Measurements from ENCODE around the gene ABCB7.
"Not testable (repeated sequence)": the region's sequence is repeated elsewhere in the genome, so short reads cannot be mapped to it uniquely, and the experiment has no call there.

Gene ABCB7

GRCh38 chrX:75151827-75152592 lies 4.1 kb downstream of the ABCB7 start:
- Histone ChIP-seq H3K9me3 (ENCODE audit: control insufficient read depth in 1 of 2, low read length in 2 of 2) (no peaks in the 10 kb centered on the region), H3K4me1 (ENCODE audit: control insufficient read depth in 1 of 2, insufficient read depth in 2 of 2, low read length in 2 of 2) (peaks cover 11 to 17% of the 10 kb centered on the region in 2 donors), H3K36me3 (ENCODE audit: control insufficient read depth in 1 of 2, insufficient read depth in 2 of 2, low read length in 2 of 2) (no peaks in the 10 kb centered on the region), H3K4me3 (ENCODE audit: low read depth in 1 of 2, low read length in 2 of 2) (no peak overlapping the region), H3K27ac (ENCODE audit: low read depth, low read length) (no peak overlapping the region), H3K27me3 (ENCODE audit: control insufficient read depth in 1 of 2, insufficient read depth in 2 of 2, low read length in 2 of 2) (no peaks in the 10 kb centered on the region), H3K9ac (ENCODE audit: low read depth in 1 of 2, low read length in 2 of 2) (no peak overlapping the region)

GRCh38 chrX:75149654-75150053 lies 6.4 kb downstream of the ABCB7 start:
- H3K4me1 ChIP-seq (ENCODE audit: control insufficient read depth in 1 of 2, insufficient read depth in 2 of 2, low read length in 2 of 2) = peaks cover 7 to 10% of the 10 kb centered on the region in 2 donors
- H3K27me3 ChIP-seq (ENCODE audit: control insufficient read depth in 1 of 2, insufficient read depth in 2 of 2, low read length in 2 of 2) = no peaks in the 10 kb centered on the region
- H3K4me3 ChIP-seq (ENCODE audit: low read depth in 1 of 2, low read length in 2 of 2) = no peak overlapping the region
- H3K9ac ChIP-seq (ENCODE audit: low read depth in 1 of 2, low read length in 2 of 2) = no peak overlapping the region
- no peak overlapping the region for H3K27ac ChIP-seq (ENCODE audit: low read depth, low read length)
- H3K9me3 ChIP-seq (ENCODE audit: control insufficient read depth in 1 of 2, low read length in 2 of 2) = no peaks in the 10 kb centered on the region
- H3K36me3 ChIP-seq (ENCODE audit: control insufficient read depth in 1 of 2, insufficient read depth in 2 of 2, low read length in 2 of 2) = no peaks in the 10 kb centered on the region

GRCh38 chrX:75132672-75133071 lies 23.4 kb downstream of the ABCB7 start:
- Histone ChIP-seq H3K27ac (ENCODE audit: low read depth, low read length) (no peak overlapping the region), H3K4me1 (ENCODE audit: control insufficient read depth in 1 of 2, insufficient read depth in 2 of 2, low read length in 2 of 2) (no peaks in the 10 kb centered on the region), H3K9ac (ENCODE audit: low read depth in 1 of 2, low read length in 2 of 2) (no peak overlapping the region), H3K27me3 (ENCODE audit: control insufficient read depth in 1 of 2, insufficient read depth in 2 of 2, low read length in 2 of 2) (no peaks in the 10 kb centered on the region), H3K4me3 (ENCODE audit: low read depth in 1 of 2, low read length in 2 of 2) (no peak overlapping the region), H3K9me3 (ENCODE audit: control insufficient read depth in 1 of 2, low read length in 2 of 2) (no peaks in the 10 kb centered on the region), H3K36me3 (ENCODE audit: control insufficient read depth in 1 of 2, insufficient read depth in 2 of 2, low read length in 2 of 2) (no peaks in the 10 kb centered on the region)

DNA sequence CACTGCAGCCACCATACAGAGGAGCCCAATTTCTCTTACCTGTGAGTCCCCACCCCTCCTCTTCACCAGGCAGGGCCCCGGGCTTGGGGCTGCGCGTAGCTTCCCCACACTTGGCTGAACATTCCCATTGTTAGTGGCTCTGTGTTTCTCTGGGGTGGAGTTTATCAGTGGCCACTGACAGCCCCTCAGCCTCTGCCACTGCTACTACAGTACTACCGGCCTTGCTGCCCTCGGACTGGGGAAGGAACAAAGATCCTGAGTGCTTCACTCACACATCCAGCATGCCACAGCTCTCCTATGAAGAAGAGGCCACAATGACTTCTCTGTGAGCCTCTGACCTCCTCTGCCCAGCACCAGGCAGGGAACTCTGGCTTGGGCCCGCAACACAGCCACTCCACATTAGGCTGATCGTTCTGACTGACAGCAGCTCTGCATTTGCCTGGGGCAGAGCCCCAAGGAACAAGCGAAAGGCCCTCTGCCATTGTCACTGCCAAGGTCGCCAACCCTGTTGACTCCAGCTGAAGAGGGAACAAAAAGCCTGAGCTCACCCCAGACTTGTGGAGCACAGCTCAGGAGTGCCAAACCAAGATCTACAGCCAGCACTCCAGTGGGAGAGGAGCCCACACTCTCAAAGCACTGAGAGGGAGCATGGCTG lies 24.0 kb downstream of the ABCB7 start:
- Histone ChIP-seq H3K36me3 (ENCODE audit: control insufficient read depth in 1 of 2, insufficient read depth in 2 of 2, low read length in 2 of 2) (no peaks in the 10 kb centered on the region), H3K27me3 (ENCODE audit: control insufficient read depth in 1 of 2, insufficient read depth in 2 of 2, low read length in 2 of 2) (no peaks in the 10 kb centered on the region), H3K27ac (ENCODE audit: low read depth, low read length) (no peak overlapping the region), H3K9me3 (ENCODE audit: control insufficient read depth in 1 of 2, low read length in 2 of 2) (no peaks in the 10 kb centered on the region), H3K4me1 (ENCODE audit: control insufficient read depth in 1 of 2, insufficient read depth in 2 of 2, low read length in 2 of 2) (no peaks in the 10 kb centered on the region), H3K9ac (ENCODE audit: low read depth in 1 of 2, low read length in 2 of 2) (no peak overlapping the region), H3K4me3 (ENCODE audit: low read depth in 1 of 2, low read length in 2 of 2) (no peak overlapping the region)

- not testable (repeated sequence) for H3K4me1 ChIP-seq (ENCODE audit: control insufficient read depth in 1 of 2, insufficient read depth in 2 of 2, low read length in 2 of 2); H3K36me3 ChIP-seq (ENCODE audit: control insufficient read depth in 1 of 2, insufficient read depth in 2 of 2, low read length in 2 of 2); H3K27ac ChIP-seq (ENCODE audit: low read depth, low read length); H3K9ac ChIP-seq (ENCODE audit: low read depth in 1 of 2, low read length in 2 of 2); H3K9me3 ChIP-seq (ENCODE audit: control insufficient read depth in 1 of 2, low read length in 2 of 2); H3K4me3 ChIP-seq (ENCODE audit: low read depth in 1 of 2, low read length in 2 of 2); H3K27me3 ChIP-seq (ENCODE audit: control insufficient read depth in 1 of 2, insufficient read depth in 2 of 2, low read length in 2 of 2)
These were observed 27.0 kb downstream of the ABCB7 start for GRCh38 chrX:75129069-75129468.

- Histone ChIP-seq H3K9ac (ENCODE audit: low read depth in 1 of 2, low read length in 2 of 2) (no peak overlapping the region), H3K4me1 (ENCODE audit: control insufficient read depth in 1 of 2, insufficient read depth in 2 of 2, low read length in 2 of 2) (no peaks in the 10 kb centered on the region), H3K27me3 (ENCODE audit: control insufficient read depth in 1 of 2, insufficient read depth in 2 of 2, low read length in 2 of 2) (no peaks in the 10 kb centered on the region), H3K9me3 (ENCODE audit: control insufficient read depth in 1 of 2, low read length in 2 of 2) (no peaks in the 10 kb centered on the region), H3K4me3 (ENCODE audit: low read depth in 1 of 2, low read length in 2 of 2) (no peak overlapping the region), H3K27ac (ENCODE audit: low read depth, low read length) (no peak overlapping the region), H3K36me3 (ENCODE audit: control insufficient read depth in 1 of 2, insufficient read depth in 2 of 2, low read length in 2 of 2) (no peaks in the 10 kb centered on the region)
These were observed 37.8 kb downstream of the ABCB7 start for GRCh38 chrX:75118296-75118695.

GRCh38 chrX:75115707-75116413 lies 40.2 kb downstream of the ABCB7 start:
- Histone ChIP-seq H3K4me3 (ENCODE audit: low read depth in 1 of 2, low read length in 2 of 2) (no peak overlapping the region), H3K27ac (ENCODE audit: low read depth, low read length) (no peak overlapping the region), H3K36me3 (ENCODE audit: control insufficient read depth in 1 of 2, insufficient read depth in 2 of 2, low read length in 2 of 2) (no peaks in the 10 kb centered on the region), H3K9me3 (ENCODE audit: control insufficient read depth in 1 of 2, low read length in 2 of 2) (no peaks in the 10 kb centered on the region), H3K9ac (ENCODE audit: low read depth in 1 of 2, low read length in 2 of 2) (no peak overlapping the region), H3K27me3 (ENCODE audit: control insufficient read depth in 1 of 2, insufficient read depth in 2 of 2, low read length in 2 of 2) (no peaks in the 10 kb centered on the region), H3K4me1 (ENCODE audit: control insufficient read depth in 1 of 2, insufficient read depth in 2 of 2, low read length in 2 of 2) (no peaks in the 10 kb centered on the region)

GRCh38 chrX:75114638-75115037 lies 41.4 kb downstream of the ABCB7 start:
- no peaks in the 10 kb centered on the region for H3K9me3 ChIP-seq (ENCODE audit: control insufficient read depth in 1 of 2, low read length in 2 of 2)
- no peak overlapping the region for H3K9ac ChIP-seq (ENCODE audit: low read depth in 1 of 2, low read length in 2 of 2)
- H3K27me3 ChIP-seq (ENCODE audit: control insufficient read depth in 1 of 2, insufficient read depth in 2 of 2, low read length in 2 of 2) = no peaks in the 10 kb centered on the region
- no peak overlapping the region for H3K27ac ChIP-seq (ENCODE audit: low read depth, low read length)
- no peaks in the 10 kb centered on the region for H3K36me3 ChIP-seq (ENCODE audit: control insufficient read depth in 1 of 2, insufficient read depth in 2 of 2, low read length in 2 of 2)
- H3K4me3 ChIP-seq (ENCODE audit: low read depth in 1 of 2, low read length in 2 of 2) = no peak overlapping the region
- H3K4me1 ChIP-seq (ENCODE audit: control insufficient read depth in 1 of 2, insufficient read depth in 2 of 2, low read length in 2 of 2) = no peaks in the 10 kb centered on the region

DNA sequence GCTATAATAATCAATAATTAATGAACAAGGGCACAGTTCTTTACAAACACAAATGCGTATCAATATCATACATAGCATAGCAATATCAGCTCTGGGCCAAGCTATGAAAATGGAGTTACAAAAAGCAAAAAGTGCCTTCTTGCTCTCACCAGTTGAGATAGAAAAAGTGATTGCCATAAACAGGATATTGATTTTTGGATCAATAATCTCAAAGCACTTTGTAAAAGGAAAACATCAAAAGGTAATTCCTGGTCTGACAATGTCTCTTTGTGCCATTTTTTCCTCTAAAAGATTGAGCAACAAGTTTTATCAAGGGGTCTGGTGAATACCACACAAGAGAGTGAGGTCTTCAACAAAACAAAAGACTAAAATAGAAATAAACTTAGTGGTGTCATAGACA lies 42.4 kb downstream of the ABCB7 start:
- Histone ChIP-seq H3K27ac (ENCODE audit: low read depth, low read length) (no peak overlapping the region), H3K27me3 (ENCODE audit: control insufficient read depth in 1 of 2, insufficient read depth in 2 of 2, low read length in 2 of 2) (no peaks in the 10 kb centered on the region), H3K9ac (ENCODE audit: low read depth in 1 of 2, low read length in 2 of 2) (no peak overlapping the region), H3K36me3 (ENCODE audit: control insufficient read depth in 1 of 2, insufficient read depth in 2 of 2, low read length in 2 of 2) (no peaks in the 10 kb centered on the region), H3K4me3 (ENCODE audit: low read depth in 1 of 2, low read length in 2 of 2) (no peak overlapping the region), H3K4me1 (ENCODE audit: control insufficient read depth in 1 of 2, insufficient read depth in 2 of 2, low read length in 2 of 2) (no peaks in the 10 kb centered on the region), H3K9me3 (ENCODE audit: control insufficient read depth in 1 of 2, low read length in 2 of 2) (no peaks in the 10 kb centered on the region)

GRCh38 chrX:75107863-75108509 lies 48.1 kb downstream of the ABCB7 start:
- H3K4me3 ChIP-seq (ENCODE audit: low read depth in 1 of 2, low read length in 2 of 2) = no peak overlapping the region
- H3K9me3 ChIP-seq (ENCODE audit: control insufficient read depth in 1 of 2, low read length in 2 of 2) = no peaks in the 10 kb centered on the region
- H3K27me3 ChIP-seq (ENCODE audit: control insufficient read depth in 1 of 2, insufficient read depth in 2 of 2, low read length in 2 of 2) = no peaks in the 10 kb centered on the region
- no peak overlapping the region for H3K9ac ChIP-seq (ENCODE audit: low read depth in 1 of 2, low read length in 2 of 2)
- H3K36me3 ChIP-seq (ENCODE audit: control insufficient read depth in 1 of 2, insufficient read depth in 2 of 2, low read length in 2 of 2) = peaks cover 0 to 5% of the 10 kb centered on the region in 2 donors
- no peak overlapping the region for H3K27ac ChIP-seq (ENCODE audit: low read depth, low read length)
- H3K4me1 ChIP-seq (ENCODE audit: control insufficient read depth in 1 of 2, insufficient read depth in 2 of 2, low read length in 2 of 2) = no peaks in the 10 kb centered on the region
